Brain microvascular endothelial cell (primary cell): ENCODE data around the gene IDNK.

Experiments
- DNase-seq: peaks from one replicate; pipeline ENCODE4 v3.0.0-alpha.2; 2020
- H3K27ac ChIP-seq: fragments of 250-450 bp; sonication (Bioruptor Pico); 2 replicates; pipeline ENCODE4 v1.5.1; 2020; ENCODE audit warnings: mild to moderate bottlenecking, moderate library complexity
- H3K27me3 ChIP-seq: fragments of 250-450 bp; sonication (Bioruptor Pico); replicated peaks from 2 replicates; pipeline ENCODE4 v1.5.1; 2020; ENCODE audit warnings: mild to moderate bottlenecking
- H3K36me3 ChIP-seq: fragments of 250-450 bp; sonication (Bioruptor Pico); replicated peaks from 2 replicates; pipeline ENCODE4 v1.5.1; 2020; ENCODE audit warnings: mild to moderate bottlenecking
- H3K4me3 ChIP-seq: 2 replicates; pipeline ENCODE4 v1.5.1; 2011; ENCODE audit warnings: low read depth, mild to moderate bottlenecking, control low read depth, low read length, moderate library complexity
- CTCF ChIP-seq: IDR thresholded peaks from 2 replicates; pipeline ENCODE4 v1.5.1; 2011; ENCODE audit warnings: low read depth, mild to moderate bottlenecking, moderate library complexity, low read length, control low read depth, inconsistent platforms; ENCODE audit errors: missing control alignments
- in situ Hi-C: cut with HindIII; loops from 2 replicates; pipeline ENCODE4 v1.10.0; 2017; ENCODE audit warnings: low sequenced_read_pairs, low pct_ligation_motif_present

The IDNK gene

GRCh38 chr9:83622939-83623678 lies at the start of gene IDNK:
TSS of gene IDNK (plus strand) at chr9:83623143. CDS start at chr9:83623172, 29 bp downstream.
- Histone ChIP-seq H3K27ac (peak within 1 kb of the TSS; percentile 38), H3K36me3 (no peaks in the 10 kb centered on the region), H3K27me3 (no peaks in the 10 kb centered on the region), H3K4me3 (peak within 1 kb of the TSS; percentile 67)
- in situ Hi-C loops = no loop called here
- no peak for TF ChIP-seq CTCF
- DNase-seq = no peak

GRCh38 chr9:83574482-83574881 lies 48.5 kb upstream of the IDNK start:
- no peak for TF ChIP-seq CTCF
- H3K36me3 ChIP-seq = no peaks in the 10 kb centered on the region
- in situ Hi-C loops = no loop called here
- no peak for DNase-seq
- H3K27ac ChIP-seq = no peak overlapping the region
- H3K4me3 ChIP-seq = no peak overlapping the region
- H3K27me3 ChIP-seq = no peaks in the 10 kb centered on the region

GRCh38 chr9:83582029-83582428 lies 40.9 kb upstream of the IDNK start:
- Histone ChIP-seq H3K4me3 (no peak overlapping the region), H3K27ac (no peak overlapping the region), H3K36me3 (no peaks in the 10 kb centered on the region), H3K27me3 (no peaks in the 10 kb centered on the region)
- peak; percentile 57 for DNase-seq
- no peak for TF ChIP-seq CTCF
- in situ Hi-C loops = no loop called here

- peak; percentile 88 for TF ChIP-seq CTCF
- in situ Hi-C loops = no loop called here
- Histone ChIP-seq H3K36me3 (no peaks in the 10 kb centered on the region), H3K27ac (no peak overlapping the region), H3K27me3 (no peaks in the 10 kb centered on the region), H3K4me3 (no peak overlapping the region)
- peak; percentile 75 for DNase-seq
Measured at GRCh38 chr9:83583151-83584014, 39.6 kb upstream of the IDNK start.

GRCh38 chr9:83584995-83585394 lies 37.9 kb upstream of the IDNK start:
- Histone ChIP-seq H3K27ac (no peak overlapping the region), H3K4me3 (no peak overlapping the region), H3K27me3 (no peaks in the 10 kb centered on the region), H3K36me3 (no peaks in the 10 kb centered on the region)
- DNase-seq = no peak
- no peak for TF ChIP-seq CTCF
- in situ Hi-C loops = no loop called here
